ENCODE results near the gene RTP5. TPM values are rescaled to one million over a fixed set of nuclear protein-coding genes. Genes with fewer than 3 reads are reported as not detected.
A peak's percentile ranks its signal among the peaks of the same experiment; 100 is the strongest.

The RTP5 gene
- total RNA-seq, 1 experiment from 2014 or later: not detected

- peak overlapping the region; percentile 26 for H3K14ac ChIP-seq (ENCODE audit: insufficient read depth, low read length)
- TF ChIP-seq CTCF (conservative IDR thresholded peaks at IDR 0.05): peak; percentile 16; the same call in 1 of the 3 replicates
- no peak overlapping the region for H3K4ac ChIP-seq (ENCODE audit: low read depth, low read length)
- no peak overlapping the region for H2AFZ ChIP-seq (ENCODE audit: low read length)
- no peak overlapping the region for H2BK5ac ChIP-seq (ENCODE audit: insufficient read length, low read length)
- WGBS (ENCODE audit: extremely low coverage, insufficient read length, low lambda C conversion rate): no CpG with 5 or more reads among the region's 54 CpGs
- H4K91ac ChIP-seq (ENCODE audit: insufficient read length, low read depth, low read length): no peak overlapping the region
- H4K5ac ChIP-seq (ENCODE audit: insufficient read length, low read depth, low read length): no peak overlapping the region
- no peak overlapping the region for H2AK5ac ChIP-seq (ENCODE audit: insufficient read length, low read length)
- no peak overlapping the region for H3T11ph ChIP-seq (ENCODE audit: low read length)
- no peak overlapping the region for H4K8ac ChIP-seq (replicated peaks; ENCODE audit: insufficient read length, low read depth, low read length)
- no peaks in the 10 kb centered on the region; a peak in 1 of 5 replicates for H3K9me3 Mint-ChIP-seq
- H3K9ac ChIP-seq (ENCODE audit: extremely low read depth, insufficient read length, low read length): no peak overlapping the region
- peak; percentile 74 for DNase-seq
- H3K27me3 Mint-ChIP-seq (ENCODE audit: low read depth): peaks cover 3% of the 10 kb centered on the region; the same call in 1 of the 2 replicates
- H3K27ac ChIP-seq (ENCODE audit: insufficient read length, low read depth, low read length): no peak overlapping the region
- H4K20me1 ChIP-seq (ENCODE audit: control insufficient read depth, insufficient read depth, insufficient read length): no peaks in the 10 kb centered on the region
- no peak overlapping the region for H2BK15ac ChIP-seq (ENCODE audit: low read depth, low read length)
- H3K56ac ChIP-seq (ENCODE audit: insufficient read length, low read depth, low read length): no peak overlapping the region
- H3K4me2 ChIP-seq (ENCODE audit: insufficient read depth, insufficient read length, low read length): peak overlapping the region; percentile 51
- H3K4me3 Mint-ChIP-seq: peak overlapping the region; percentile 58 to 81
- no peaks in the 10 kb centered on the region for H3K79me1 ChIP-seq (ENCODE audit: insufficient read depth, low read depth, low read length, poor library complexity, severe bottlenecking)
- no peaks in the 10 kb centered on the region; the same call in 1 of the 2 replicates for H3K4me1 ChIP-seq (ENCODE audit: insufficient read depth, low read length)
- H2BK20ac ChIP-seq (ENCODE audit: low read depth, low read length, poor library complexity, severe bottlenecking): no peak overlapping the region
- no peak overlapping the region for H2BK120ac ChIP-seq (ENCODE audit: low read depth, low read length, poor library complexity, severe bottlenecking)
- H3K27me3 ChIP-seq (ENCODE audit: insufficient read depth, low read length): no peaks in the 10 kb centered on the region; the same call in 1 of the 2 replicates
- H2BK12ac ChIP-seq (ENCODE audit: insufficient read length, low read depth, low read length): no peak overlapping the region
- H3K23me2 ChIP-seq (ENCODE audit: insufficient read length, low read depth, low read length, poor library complexity, severe bottlenecking): peaks cover 5% of the 10 kb centered on the region
- H3K4me1 Mint-ChIP-seq: peaks cover 20 to 30% of the 10 kb centered on the region in 2 experiments
- no peaks in the 10 kb centered on the region for H3K9me3 ChIP-seq (ENCODE audit: control insufficient read depth, low read depth, low read length)
- no peak overlapping the region for H3K23ac ChIP-seq (ENCODE audit: insufficient read length, low read depth, low read length)
- no peak overlapping the region for H3K18ac ChIP-seq (ENCODE audit: insufficient read length, low read depth, low read length)
- peaks cover 0 to 5% (median 0%) of the 10 kb centered on the region in 3 experiments; a peak in 1 of 7 replicates for H3K36me3 Mint-ChIP-seq (ENCODE audit: insufficient read depth in 1 of 3, low read depth in 3 of 3)
- no peaks in the 10 kb centered on the region for H3K79me2 ChIP-seq (ENCODE audit: insufficient read depth, low read length)
- H3K27ac Mint-ChIP-seq: peak overlapping the region in 2 of 3 experiments; percentile 29 to 52; a peak in 3 of 7 replicates
These were observed 32.2 kb downstream of the RTP5 start for GRCh38 chr2:241901500-241902351.

Data from H9 (cell line).